C4-2B (cell line): ENCODE results near the gene CAMTA2.
"Not testable (repeated sequence)": the region's sequence is repeated elsewhere in the genome, so short reads cannot be mapped to it uniquely, and the experiment has no call there.

ENCODE experiments used
- H3K27ac ChIP-seq: fragments of 450-650 bp; 2 replicates; pipeline ENCODE4 v1.5.1; 2017
- ZFX ChIP-seq: fragments of 450-650 bp; IDR thresholded peaks from 2 replicates; pipeline ENCODE4 v1.6.1; 2017
- TF ChIP-seq, protein P1 (sequence below): fragments of 450-650 bp; conservative IDR thresholded peaks from 2 replicates; pipeline ENCODE4 v1.5.1; 2017; ENCODE audit warnings: mild to moderate bottlenecking

Gene CAMTA2

DNA sequence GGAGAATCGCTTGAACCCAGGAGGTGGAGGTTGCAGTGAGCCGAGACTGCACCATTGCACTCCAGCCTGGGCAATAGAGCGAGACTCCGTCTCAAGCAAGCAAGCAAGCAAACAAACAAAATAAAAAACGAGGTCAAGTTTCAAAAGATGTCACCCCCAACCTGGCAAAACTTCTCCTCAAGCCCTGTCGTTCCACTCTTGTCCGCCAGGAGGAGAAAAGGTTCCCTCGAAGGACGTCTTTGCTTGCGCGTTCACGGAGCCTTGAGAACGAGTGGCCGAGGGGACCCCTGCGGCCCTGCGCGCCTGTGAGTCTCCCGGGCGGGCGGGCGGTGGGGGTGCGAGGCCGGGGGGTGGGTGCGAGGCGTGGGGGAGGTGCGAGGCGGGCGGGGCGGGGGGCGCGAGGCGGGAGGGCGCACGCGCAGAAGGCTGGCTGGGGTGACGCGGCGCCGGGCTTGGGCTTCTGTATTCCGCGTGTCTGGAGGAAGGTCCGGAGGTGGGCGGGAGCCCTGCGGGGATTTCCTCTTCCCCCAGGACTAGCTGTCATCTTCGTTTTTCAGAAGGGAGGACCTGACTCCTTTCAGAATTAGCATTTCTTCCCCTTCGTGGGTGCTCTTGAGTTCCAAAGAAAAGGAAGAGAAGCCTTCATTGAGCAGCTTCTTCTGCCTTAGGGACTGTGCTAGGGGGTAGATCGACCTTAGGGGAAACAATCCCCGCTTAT lies 44.0 kb upstream of the CAMTA2 start:
- peak overlapping the region; percentile 15 for H3K27ac ChIP-seq
- TF ChIP-seq, protein P1, sequence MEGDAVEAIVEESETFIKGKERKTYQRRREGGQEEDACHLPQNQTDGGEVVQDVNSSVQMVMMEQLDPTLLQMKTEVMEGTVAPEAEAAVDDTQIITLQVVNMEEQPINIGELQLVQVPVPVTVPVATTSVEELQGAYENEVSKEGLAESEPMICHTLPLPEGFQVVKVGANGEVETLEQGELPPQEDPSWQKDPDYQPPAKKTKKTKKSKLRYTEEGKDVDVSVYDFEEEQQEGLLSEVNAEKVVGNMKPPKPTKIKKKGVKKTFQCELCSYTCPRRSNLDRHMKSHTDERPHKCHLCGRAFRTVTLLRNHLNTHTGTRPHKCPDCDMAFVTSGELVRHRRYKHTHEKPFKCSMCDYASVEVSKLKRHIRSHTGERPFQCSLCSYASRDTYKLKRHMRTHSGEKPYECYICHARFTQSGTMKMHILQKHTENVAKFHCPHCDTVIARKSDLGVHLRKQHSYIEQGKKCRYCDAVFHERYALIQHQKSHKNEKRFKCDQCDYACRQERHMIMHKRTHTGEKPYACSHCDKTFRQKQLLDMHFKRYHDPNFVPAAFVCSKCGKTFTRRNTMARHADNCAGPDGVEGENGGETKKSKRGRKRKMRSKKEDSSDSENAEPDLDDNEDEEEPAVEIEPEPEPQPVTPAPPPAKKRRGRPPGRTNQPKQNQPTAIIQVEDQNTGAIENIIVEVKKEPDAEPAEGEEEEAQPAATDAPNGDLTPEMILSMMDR: peak; percentile 80
- TF ChIP-seq ZFX: no peak

DNA sequence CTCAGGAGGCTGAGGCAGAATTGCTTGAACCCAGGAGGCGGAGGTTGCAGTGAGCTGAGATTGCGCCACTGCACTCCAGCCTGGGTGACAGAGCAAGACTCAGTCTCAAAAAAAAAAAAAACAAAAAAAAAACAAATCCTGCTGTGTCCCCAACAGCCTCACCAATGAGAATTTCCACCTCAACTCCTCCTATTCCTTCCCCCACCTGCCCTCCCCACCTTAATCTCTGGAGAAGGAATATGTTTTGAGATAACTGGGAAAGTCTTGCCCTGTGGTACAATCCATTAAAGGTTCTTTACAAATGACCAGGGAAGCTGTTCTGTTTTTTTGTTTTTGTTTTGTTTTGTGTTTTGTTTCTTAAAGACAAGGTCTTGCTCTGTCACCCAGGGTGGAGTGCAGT lies 42.7 kb upstream of the CAMTA2 start:
- not testable (repeated sequence) for H3K27ac ChIP-seq

DNA sequence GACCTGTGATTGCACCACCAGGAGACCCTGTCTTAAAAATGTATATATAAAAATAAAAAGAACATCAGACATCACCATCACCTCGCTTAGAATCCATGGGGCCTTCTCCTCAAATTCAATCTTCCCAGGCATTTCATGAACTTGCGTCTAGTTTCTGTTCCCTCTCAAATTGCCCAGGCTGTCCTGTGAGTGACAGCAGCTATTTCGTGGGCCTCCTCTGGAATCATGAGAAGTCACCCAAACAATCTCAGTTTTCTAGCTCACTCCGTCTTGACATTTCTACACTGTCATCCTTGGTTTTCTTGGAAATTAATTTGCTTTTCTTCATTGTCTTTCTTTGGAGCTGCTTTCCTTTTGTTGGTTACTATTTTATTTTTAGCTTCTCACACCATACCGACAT lies 40.4 kb upstream of the CAMTA2 start:
- H3K27ac ChIP-seq: no peak overlapping the region
- TF ChIP-seq ZFX: no peak
- TF ChIP-seq, protein P1: no peak

DNA sequence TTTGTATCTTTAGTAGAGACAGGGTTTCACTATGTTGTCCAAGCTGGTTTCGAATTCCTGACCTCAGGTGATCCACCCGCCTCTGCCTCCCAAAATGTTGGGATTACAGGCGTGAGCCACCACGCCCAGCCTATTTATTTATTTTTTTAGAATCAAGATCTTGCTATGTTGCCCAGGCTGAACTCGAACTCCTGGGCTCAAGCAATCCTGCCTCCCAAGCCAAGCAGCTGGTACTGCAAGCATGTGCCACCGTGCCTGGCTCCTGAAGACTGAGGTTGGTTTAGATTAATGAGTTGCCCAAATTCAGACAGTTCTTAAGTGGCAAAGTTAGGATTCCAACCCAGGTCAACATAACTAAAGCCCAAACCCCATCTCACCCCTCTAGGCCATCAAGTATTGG lies 39.8 kb upstream of the CAMTA2 start:
- TF ChIP-seq ZFX: no peak
- TF ChIP-seq, protein P1: no peak
- no peak overlapping the region for H3K27ac ChIP-seq

DNA sequence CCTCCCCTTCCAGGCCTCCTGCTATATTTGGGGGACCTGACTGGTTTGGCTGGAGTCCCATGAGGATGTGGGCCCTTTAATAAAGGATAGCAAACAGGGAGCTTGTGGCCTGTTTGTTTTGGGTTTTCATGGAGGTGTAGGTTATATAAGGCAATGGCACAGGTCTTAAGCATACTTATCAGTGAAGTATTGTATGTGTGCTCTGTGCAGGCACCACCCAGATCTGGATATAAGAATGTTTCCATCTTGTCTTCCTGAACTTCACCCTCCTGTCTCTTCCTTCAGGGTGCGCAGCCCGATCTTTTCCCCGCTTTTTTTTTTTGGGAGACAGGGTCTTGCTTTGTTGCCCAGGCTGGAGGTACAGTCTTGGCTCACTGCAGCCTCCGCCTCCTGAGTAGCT lies 37.1 kb upstream of the CAMTA2 start:
- TF ChIP-seq, protein P1: no peak
- TF ChIP-seq ZFX: no peak
- H3K27ac ChIP-seq: no peak overlapping the region

DNA sequence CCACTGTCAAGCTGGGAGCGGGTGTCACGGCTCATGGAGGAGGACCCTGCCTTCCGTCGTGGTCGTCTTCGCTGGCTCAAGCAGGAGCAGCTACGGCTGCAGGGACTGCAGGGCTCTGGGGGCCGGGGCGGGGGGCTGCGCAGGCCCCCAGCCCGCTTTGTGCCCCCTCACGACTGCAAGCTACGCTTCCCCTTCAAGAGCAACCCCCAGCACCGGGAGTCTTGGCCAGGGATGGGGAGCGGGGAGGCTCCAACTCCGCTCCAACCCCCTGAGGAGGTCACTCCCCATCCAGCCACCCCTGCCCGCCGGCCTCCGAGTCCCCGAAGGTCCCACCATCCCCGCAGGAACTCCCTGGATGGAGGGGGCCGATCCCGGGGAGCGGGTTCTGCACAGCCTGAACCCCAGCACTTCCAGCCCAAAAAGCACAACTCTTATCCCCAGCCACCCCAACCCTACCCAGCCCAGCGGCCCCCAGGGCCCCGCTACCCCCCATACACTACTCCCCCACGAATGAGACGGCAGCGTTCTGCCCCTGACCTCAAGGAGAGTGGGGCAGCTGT lies 36.2 kb upstream of the CAMTA2 start:
- H3K27ac ChIP-seq: no peak overlapping the region
- TF ChIP-seq, protein P1: no peak
- TF ChIP-seq ZFX: no peak

DNA sequence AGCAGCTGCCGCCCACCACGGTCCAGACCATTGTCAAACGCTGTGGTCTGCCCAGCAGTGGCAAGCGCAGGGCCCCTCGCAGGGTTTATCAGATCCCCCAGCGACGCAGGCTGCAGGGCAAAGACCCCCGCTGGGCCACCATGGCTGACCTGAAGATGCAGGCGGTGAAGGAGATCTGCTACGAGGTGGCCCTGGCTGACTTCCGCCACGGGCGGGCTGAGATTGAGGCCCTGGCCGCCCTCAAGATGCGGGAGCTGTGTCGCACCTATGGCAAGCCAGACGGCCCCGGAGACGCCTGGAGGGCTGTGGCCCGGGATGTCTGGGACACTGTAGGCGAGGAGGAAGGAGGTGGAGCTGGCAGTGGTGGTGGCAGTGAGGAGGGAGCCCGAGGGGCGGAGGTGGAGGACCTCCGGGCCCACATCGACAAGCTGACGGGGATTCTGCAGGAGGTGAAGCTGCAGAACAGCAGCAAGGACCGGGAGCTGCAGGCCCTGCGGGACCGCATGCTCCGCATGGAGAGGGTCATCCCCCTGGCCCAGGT lies 34.8 kb upstream of the CAMTA2 start:
- H3K27ac ChIP-seq: no peak overlapping the region
- TF ChIP-seq, protein P1: no peak
- no peak for TF ChIP-seq ZFX

DNA sequence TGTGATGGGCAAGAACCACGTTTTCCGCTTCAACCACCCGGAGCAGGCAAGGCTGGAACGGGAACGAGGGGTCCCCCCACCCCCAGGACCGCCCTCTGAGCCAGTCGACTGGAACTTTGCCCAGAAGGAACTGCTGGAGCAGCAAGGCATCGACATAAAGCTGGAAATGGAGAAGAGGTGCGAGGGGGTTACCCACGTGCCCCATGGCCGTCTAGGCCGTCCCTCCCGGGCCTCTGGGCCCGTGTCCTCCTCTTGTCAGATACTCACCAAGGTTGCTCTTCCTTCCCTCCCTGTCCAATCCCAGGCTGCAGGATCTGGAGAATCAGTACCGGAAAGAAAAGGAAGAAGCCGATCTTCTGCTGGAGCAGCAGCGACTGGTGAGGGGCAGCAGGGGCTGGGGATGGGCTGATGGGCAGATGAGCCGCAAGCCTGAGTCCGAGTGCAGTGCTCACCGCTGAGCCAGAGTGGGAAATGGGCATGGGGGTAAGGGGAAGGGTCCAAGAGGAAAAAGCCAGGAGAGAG lies 33.1 kb upstream of the CAMTA2 start:
- TF ChIP-seq, protein P1: no peak
- no peak for TF ChIP-seq ZFX
- no peak overlapping the region for H3K27ac ChIP-seq
